ENCODE results near the gene DIS3L2.
A peak's percentile ranks its signal among the peaks of the same experiment; 100 is the strongest.
"Not testable (repeated sequence)": the region's sequence is repeated elsewhere in the genome, so short reads cannot be mapped to it uniquely, and the experiment has no call there.

The DIS3L2 gene

DNA sequence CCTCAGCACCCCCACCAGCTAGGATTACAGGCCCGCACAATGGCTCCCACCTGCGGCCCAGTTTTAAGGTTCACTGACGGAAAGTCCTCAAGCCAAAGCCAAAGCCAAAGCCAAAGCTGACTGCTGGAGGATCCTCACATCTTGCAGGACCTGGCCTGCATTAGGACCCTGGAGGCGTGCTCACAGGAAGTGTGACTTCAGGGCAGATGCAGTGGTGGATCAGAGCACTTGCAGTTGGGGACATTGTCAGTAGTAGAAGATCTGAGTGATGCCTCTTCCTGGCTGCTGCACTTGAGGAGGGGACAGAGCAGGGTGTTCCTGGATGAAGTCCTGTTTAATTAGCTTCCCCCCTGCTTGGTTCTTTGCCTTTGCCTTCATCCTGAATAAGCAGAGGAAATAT lies 348.1 kb downstream of the DIS3L2 start:
- no peak overlapping the region for H3K27ac ChIP-seq (ENCODE audit: low read length)
- peaks cover 0 to 5% of the 10 kb centered on the region in 2 donors for H3K36me3 ChIP-seq (ENCODE audit: control insufficient read depth in 1 of 2, insufficient read depth in 2 of 2, low read length in 2 of 2)
- no peaks in the 10 kb centered on the region for H3K4me1 ChIP-seq (ENCODE audit: control insufficient read depth in 1 of 2, insufficient read depth in 2 of 2, low read length in 2 of 2)
- H3K4me3 ChIP-seq (ENCODE audit: low read depth in 1 of 2, low read length in 2 of 2), result no peak overlapping the region
- H3K9me3 ChIP-seq (ENCODE audit: control insufficient read depth in 1 of 2, low read length in 2 of 2), result peaks cover 4 to 18% of the 10 kb centered on the region in 2 donors
- H3K27me3 ChIP-seq (ENCODE audit: low read depth, low read length), result no peaks in the 10 kb centered on the region

DNA sequence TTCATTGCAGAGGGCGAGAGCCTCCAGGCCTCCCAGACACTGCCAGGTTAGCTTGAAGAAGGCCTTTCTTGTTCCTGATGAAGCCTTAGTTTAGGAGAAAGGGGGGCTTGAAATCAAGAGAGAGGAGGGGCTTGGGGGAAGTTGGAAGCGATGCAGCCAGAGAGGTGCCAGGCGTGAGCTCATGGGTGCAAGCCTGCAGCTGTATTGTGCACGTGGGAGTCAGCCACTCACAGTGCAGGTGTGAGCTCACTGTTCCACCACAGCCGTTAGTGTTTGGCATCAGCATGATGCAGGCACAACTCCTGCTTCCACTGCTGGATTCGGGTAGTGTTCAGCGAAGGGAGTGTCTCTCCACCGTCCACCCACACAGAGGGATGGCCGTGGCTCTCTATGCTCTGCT lies 348.6 kb downstream of the DIS3L2 start:
- no peaks in the 10 kb centered on the region for H3K27me3 ChIP-seq (ENCODE audit: low read depth, low read length)
- H3K9me3 ChIP-seq (ENCODE audit: control insufficient read depth in 1 of 2, low read length in 2 of 2), result peaks cover 4 to 18% of the 10 kb centered on the region in 2 donors
- no peaks in the 10 kb centered on the region for H3K4me1 ChIP-seq (ENCODE audit: control insufficient read depth in 1 of 2, insufficient read depth in 2 of 2, low read length in 2 of 2)
- no peak overlapping the region for H3K4me3 ChIP-seq (ENCODE audit: low read depth in 1 of 2, low read length in 2 of 2)
- H3K36me3 ChIP-seq (ENCODE audit: control insufficient read depth in 1 of 2, insufficient read depth in 2 of 2, low read length in 2 of 2), result peaks cover 0 to 5% of the 10 kb centered on the region in 2 donors
- H3K27ac ChIP-seq (ENCODE audit: low read length), result no peak overlapping the region

GRCh38 chr2:232310696-232311095 lies 349.2 kb downstream of the DIS3L2 start:
- no peaks in the 10 kb centered on the region for H3K27me3 ChIP-seq (ENCODE audit: low read depth, low read length)
- H3K9me3 ChIP-seq (ENCODE audit: control insufficient read depth in 1 of 2, low read length in 2 of 2), result peaks cover 4 to 18% of the 10 kb centered on the region in 2 donors
- H3K4me3 ChIP-seq (ENCODE audit: low read depth in 1 of 2, low read length in 2 of 2), result no peak overlapping the region
- H3K4me1 ChIP-seq (ENCODE audit: control insufficient read depth in 1 of 2, insufficient read depth in 2 of 2, low read length in 2 of 2), result no peaks in the 10 kb centered on the region
- H3K36me3 ChIP-seq (ENCODE audit: control insufficient read depth in 1 of 2, insufficient read depth in 2 of 2, low read length in 2 of 2), result peaks cover 0 to 5% of the 10 kb centered on the region in 2 donors
- H3K27ac ChIP-seq (ENCODE audit: low read length), result no peak overlapping the region

GRCh38 chr2:232313645-232314044 lies 352.1 kb downstream of the DIS3L2 start:
- not testable (repeated sequence) for H3K27ac ChIP-seq (ENCODE audit: low read length); H3K4me1 ChIP-seq (ENCODE audit: control insufficient read depth in 1 of 2, insufficient read depth in 2 of 2, low read length in 2 of 2); H3K4me3 ChIP-seq (ENCODE audit: low read depth in 1 of 2, low read length in 2 of 2)

DNA sequence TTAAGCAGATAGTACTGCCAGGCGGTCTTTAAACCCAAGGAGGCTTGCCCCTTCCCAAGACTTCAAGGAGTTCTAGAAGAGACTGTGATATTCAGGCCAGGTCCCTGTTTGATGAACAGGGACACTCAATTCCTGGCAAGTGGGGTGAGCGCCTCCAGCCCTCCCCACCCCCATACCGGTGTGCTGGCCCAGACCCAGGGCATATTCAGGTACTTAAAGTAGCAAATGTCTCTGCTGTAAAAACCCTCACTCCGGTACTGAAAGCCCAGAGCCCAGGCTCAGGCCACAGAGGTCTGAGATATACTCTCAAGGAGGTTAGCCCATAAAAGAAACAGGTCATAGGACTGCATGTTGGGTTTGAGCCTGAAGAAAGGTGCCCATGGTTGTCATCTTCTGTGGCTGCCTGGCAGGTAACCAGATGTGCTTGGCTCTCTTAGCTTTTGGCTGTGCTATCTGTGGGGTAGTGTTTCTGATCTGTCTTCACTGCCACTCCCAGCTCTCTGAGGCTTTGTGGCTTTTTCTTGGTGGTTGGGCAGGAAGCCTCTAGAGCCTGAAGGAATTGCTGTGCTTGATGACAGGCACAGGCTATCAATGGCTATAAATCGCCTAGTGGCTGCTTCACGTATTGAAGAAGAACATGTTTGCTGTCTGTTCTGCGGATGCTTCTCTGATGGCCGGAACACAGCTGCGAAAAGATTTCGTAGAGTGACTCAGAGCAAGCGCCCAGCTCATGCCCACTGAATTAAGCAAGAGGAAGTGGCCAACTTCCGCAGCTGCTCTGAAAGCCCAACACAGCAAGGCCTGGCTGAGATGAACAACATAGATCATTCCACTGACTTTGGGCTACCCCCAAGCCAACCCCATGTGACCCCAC lies 353.8 kb downstream of the DIS3L2 start:
- H3K27ac ChIP-seq (ENCODE audit: low read length), result peak overlapping the region; percentile 49
- H3K36me3 ChIP-seq (ENCODE audit: control insufficient read depth in 1 of 2, insufficient read depth in 2 of 2, low read length in 2 of 2), result no peaks in the 10 kb centered on the region
- H3K4me3 ChIP-seq (ENCODE audit: low read depth in 1 of 2, low read length in 2 of 2), result no peak overlapping the region
- no peaks in the 10 kb centered on the region for H3K4me1 ChIP-seq (ENCODE audit: control insufficient read depth in 1 of 2, insufficient read depth in 2 of 2, low read length in 2 of 2)
- H3K27me3 ChIP-seq (ENCODE audit: low read depth, low read length), result no peaks in the 10 kb centered on the region
- peaks cover 4 to 18% of the 10 kb centered on the region in 2 donors for H3K9me3 ChIP-seq (ENCODE audit: control insufficient read depth in 1 of 2, low read length in 2 of 2)

More at GRCh38 chr2:232313645-232314044, 352.1 kb downstream of the DIS3L2 start:
- peaks cover 4 to 18% of the 10 kb centered on the region in 2 donors for H3K9me3 ChIP-seq (ENCODE audit: control insufficient read depth in 1 of 2, low read length in 2 of 2)
- not testable (repeated sequence) for H3K36me3 ChIP-seq (ENCODE audit: control insufficient read depth in 1 of 2, insufficient read depth in 2 of 2, low read length in 2 of 2); H3K27me3 ChIP-seq (ENCODE audit: low read depth, low read length)

- no peaks in the 10 kb centered on the region for H3K27me3 ChIP-seq (ENCODE audit: low read depth, low read length)
- H3K9me3 ChIP-seq (ENCODE audit: control insufficient read depth in 1 of 2, low read length in 2 of 2), result peaks cover 4 to 18% of the 10 kb centered on the region in 2 donors
- H3K27ac ChIP-seq (ENCODE audit: low read length), result peak overlapping the region; percentile 49
- H3K4me3 ChIP-seq (ENCODE audit: low read depth in 1 of 2, low read length in 2 of 2), result no peak overlapping the region
- no peaks in the 10 kb centered on the region for H3K36me3 ChIP-seq (ENCODE audit: control insufficient read depth in 1 of 2, insufficient read depth in 2 of 2, low read length in 2 of 2)
- no peaks in the 10 kb centered on the region for H3K4me1 ChIP-seq (ENCODE audit: control insufficient read depth in 1 of 2, insufficient read depth in 2 of 2, low read length in 2 of 2)
Observed at GRCh38 chr2:232315923-232316299, 354.4 kb downstream of the DIS3L2 start.

DNA sequence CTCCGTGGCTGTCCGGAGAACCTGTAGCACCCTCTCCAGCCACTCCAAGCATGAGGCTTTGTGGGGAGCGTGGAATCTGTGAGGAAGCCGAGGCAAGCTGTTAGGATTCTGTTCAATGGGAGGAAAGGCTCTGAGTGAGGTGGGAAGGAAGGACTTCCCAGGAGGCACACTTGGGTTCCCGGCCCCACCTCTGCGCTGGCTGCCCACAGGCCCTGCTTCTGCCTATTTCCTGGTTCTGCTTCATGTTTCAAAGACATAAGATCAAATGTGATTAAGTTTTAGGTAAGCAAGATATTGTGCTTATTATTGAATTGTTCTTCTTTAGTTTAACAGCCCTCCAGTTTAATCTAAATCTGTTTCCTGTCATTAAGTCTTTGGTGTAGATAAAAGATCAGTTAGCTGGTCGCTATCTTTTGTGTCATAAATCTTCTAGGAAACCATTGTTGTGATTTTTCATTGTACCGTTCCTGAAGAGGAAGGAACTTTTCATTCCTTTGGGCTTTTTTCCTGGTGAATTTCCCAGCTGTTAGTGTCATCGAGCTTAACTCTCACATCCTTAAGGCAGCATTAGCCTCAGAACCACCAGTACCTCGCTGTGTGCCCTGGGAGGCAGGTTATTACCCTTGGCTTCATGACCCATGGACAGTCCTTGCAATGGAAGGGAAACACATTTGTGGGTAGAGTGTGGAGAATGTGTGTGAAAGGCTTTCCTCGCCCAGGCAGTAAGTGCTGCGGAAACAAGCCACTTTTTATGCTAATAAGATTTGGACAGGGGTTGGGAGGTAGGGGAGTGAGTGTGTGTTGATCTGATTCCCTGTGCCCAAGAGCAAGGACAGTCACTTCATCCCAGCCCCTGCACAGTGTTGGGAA lies 355.2 kb downstream of the DIS3L2 start:
- H3K27me3 ChIP-seq (ENCODE audit: low read depth, low read length), result no peaks in the 10 kb centered on the region
- no peaks in the 10 kb centered on the region for H3K36me3 ChIP-seq (ENCODE audit: control insufficient read depth in 1 of 2, insufficient read depth in 2 of 2, low read length in 2 of 2)
- H3K4me3 ChIP-seq (ENCODE audit: low read depth in 1 of 2, low read length in 2 of 2), result no peak overlapping the region
- H3K4me1 ChIP-seq (ENCODE audit: control insufficient read depth in 1 of 2, insufficient read depth in 2 of 2, low read length in 2 of 2), result no peaks in the 10 kb centered on the region
- peak overlapping the region; percentile 49 for H3K27ac ChIP-seq (ENCODE audit: low read length)
- H3K9me3 ChIP-seq (ENCODE audit: control insufficient read depth in 1 of 2, low read length in 2 of 2), result peaks cover 4 to 17% of the 10 kb centered on the region in 2 donors

DNA sequence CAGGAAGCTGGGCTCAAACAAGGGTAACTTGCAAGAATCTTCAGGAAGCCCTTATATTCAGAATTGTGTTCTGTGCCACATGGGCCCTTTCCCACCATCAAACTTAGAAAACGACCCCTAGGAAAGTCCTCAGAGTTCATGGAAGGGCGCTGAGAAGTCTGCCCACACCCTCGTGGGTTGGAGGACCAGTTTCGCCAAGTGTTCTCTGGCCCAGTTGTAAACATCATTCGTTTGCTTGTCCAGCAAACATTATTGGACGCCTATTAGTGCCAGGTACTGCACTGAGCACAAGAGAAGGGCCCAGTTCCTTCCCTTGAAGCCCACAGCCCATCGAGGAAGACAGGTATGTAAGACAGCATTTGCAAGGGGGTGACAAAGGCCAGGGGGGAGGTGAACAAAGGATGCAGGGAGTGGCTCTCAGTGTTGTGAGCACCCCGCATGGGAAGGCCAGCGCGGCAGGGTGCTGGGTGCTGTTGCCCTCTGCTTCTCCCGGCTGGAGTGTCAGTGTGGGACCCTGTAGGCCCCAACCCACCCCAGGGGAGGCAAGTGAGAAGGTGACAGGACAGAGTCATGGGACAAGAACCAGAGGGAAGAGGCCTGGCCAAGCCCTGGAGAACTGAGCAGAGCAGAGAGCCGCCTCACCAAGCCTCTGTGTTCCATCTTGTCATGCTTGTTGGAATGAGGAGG lies 356.8 kb downstream of the DIS3L2 start:
- Histone ChIP-seq H3K4me1 (ENCODE audit: control insufficient read depth in 1 of 2, insufficient read depth in 2 of 2, low read length in 2 of 2) (no peaks in the 10 kb centered on the region), H3K36me3 (ENCODE audit: control insufficient read depth in 1 of 2, insufficient read depth in 2 of 2, low read length in 2 of 2) (no peaks in the 10 kb centered on the region), H3K27ac (ENCODE audit: low read length) (no peak overlapping the region), H3K27me3 (ENCODE audit: low read depth, low read length) (no peaks in the 10 kb centered on the region), H3K9me3 (ENCODE audit: control insufficient read depth in 1 of 2, low read length in 2 of 2) (peaks cover 0 to 2% of the 10 kb centered on the region in 2 donors), H3K4me3 (ENCODE audit: low read depth in 1 of 2, low read length in 2 of 2) (no peak overlapping the region)

DNA sequence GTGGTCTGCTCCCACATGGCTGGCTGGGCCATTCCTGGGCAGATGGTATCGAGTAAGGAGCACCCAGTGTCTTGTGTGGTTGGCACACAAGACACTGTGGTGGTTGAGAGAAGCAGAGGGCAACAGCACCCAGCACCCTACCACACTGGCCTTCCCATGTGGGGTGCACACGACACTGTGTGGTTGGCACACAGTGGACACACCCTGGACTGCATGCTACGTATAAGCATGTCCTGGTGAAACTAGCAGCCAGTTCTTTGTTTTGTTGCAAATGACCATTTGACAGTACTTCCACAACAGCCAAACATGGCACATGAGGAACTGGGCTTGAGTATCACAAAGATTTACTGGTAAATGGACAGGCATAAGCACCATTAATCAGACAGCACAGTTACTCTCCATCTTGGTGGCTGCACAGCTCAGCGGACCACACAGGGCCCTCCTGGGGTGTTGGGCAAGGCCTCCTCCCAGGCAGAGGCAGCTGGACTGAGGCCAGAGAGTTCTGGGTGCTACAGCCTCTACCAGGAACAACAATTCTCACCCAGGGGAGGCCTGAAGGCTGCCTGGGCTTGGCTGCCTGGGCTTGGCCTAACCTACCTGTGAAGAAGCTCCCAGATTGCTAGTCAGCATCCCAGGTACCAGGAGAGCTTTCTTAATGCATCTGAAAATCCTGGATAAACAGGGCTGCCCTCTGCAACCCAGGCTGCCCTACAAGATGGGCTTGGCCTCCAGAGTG lies 357.7 kb downstream of the DIS3L2 start:
- Histone ChIP-seq H3K36me3 (ENCODE audit: control insufficient read depth in 1 of 2, insufficient read depth in 2 of 2, low read length in 2 of 2) (no peaks in the 10 kb centered on the region), H3K27ac (ENCODE audit: low read length) (no peak overlapping the region), H3K27me3 (ENCODE audit: low read depth, low read length) (no peaks in the 10 kb centered on the region), H3K4me3 (ENCODE audit: low read depth in 1 of 2, low read length in 2 of 2) (no peak overlapping the region), H3K4me1 (ENCODE audit: control insufficient read depth in 1 of 2, insufficient read depth in 2 of 2, low read length in 2 of 2) (no peaks in the 10 kb centered on the region), H3K9me3 (ENCODE audit: control insufficient read depth in 1 of 2, low read length in 2 of 2) (no peaks in the 10 kb centered on the region)

DNA sequence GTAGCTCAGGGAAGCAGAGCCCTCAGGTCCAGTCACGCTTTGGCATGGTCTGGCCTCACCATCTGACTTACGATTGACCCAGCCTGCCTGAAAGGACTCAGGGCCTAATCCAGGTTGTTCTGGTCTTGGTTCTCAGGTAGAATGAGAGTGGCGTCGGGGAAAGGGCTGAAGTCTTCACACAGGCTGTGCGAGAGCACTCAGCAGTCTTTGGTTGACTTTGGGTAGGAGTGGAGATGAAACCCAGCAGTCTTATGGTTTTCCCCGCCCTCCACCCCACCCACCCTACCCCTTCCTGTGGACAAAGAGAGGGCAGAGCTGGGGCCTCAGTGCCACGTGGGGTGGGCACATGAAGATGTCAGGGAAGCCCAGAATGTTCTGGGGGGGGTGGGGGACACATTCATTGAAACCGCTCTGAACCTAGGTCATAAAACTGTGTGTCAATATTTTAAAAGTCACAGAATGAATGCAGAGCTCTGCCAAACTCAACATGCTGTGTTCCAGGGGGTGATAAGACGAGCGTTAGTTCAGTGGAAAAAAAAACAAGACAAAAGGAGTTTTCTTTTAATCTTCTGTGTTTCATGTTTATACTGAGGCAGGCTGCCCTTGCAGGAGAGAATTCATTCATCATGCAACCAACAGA lies 358.4 kb downstream of the DIS3L2 start:
- no peaks in the 10 kb centered on the region for H3K36me3 ChIP-seq (ENCODE audit: control insufficient read depth in 1 of 2, insufficient read depth in 2 of 2, low read length in 2 of 2)
- H3K9me3 ChIP-seq (ENCODE audit: control insufficient read depth in 1 of 2, low read length in 2 of 2), result no peaks in the 10 kb centered on the region
- H3K27me3 ChIP-seq (ENCODE audit: low read depth, low read length), result no peaks in the 10 kb centered on the region
- H3K4me1 ChIP-seq (ENCODE audit: control insufficient read depth in 1 of 2, insufficient read depth in 2 of 2, low read length in 2 of 2), result no peaks in the 10 kb centered on the region
- no peak overlapping the region for H3K4me3 ChIP-seq (ENCODE audit: low read depth in 1 of 2, low read length in 2 of 2)
- H3K27ac ChIP-seq (ENCODE audit: low read length), result no peak overlapping the region

All from muscle layer of duodenum (tissue), 2 donors.